ENCODE results near the gene MACROD2. TPM values are rescaled to one million over a fixed set of nuclear protein-coding genes. Genes with fewer than 3 reads are reported as not detected.

Gene MACROD2
- polyA plus RNA-seq, 4 donors: 13.0 to 15.9 (median 14.0) TPM

DNA sequence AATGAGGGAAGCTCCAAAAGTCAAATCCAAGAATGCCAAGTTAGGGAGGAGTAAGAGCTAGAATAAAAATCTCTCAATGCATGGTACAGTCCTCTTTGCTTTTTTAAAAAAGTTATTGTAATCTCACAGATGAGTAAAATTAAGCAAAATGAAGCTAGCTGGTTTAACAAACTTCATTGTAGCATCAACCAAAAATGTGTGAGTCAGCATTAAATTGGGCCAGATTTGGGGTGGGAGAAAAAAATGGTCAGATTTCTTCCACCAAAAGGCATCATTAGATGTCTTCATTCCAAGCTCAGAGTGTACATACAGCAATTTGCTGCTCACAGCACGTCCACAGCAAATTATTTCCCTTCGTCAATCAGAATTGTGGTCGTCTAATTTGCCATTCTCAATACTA, 783.6 kb downstream of the MACROD2 start:
- DNase-seq (ENCODE audit: low read depth in 4 of 4, low spot score in 2 of 4): no peak

- DNase-seq (ENCODE audit: low read depth in 4 of 4, low spot score in 2 of 4): no peak
These were observed 785.2 kb downstream of the MACROD2 start for GRCh38 chr20:14780508-14780907.

DNA sequence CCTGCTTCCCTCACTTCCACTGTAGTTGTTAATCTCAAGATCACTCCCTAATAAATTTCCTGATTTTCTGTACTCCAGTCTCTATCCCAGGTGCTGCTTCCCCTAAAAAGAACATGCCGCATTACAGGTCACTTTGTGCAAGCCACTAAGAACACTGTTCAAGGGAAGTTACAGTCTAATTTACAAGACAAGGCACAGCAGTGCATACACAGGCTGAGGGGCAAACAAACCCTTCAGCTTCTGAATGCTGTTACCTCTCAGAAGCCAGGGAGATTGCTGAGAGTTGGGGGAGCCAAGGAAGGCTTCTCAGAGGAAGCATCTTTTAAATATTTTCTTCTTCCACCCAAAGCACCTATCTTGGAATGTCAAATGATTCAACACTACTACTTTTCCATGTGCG, 787.4 kb downstream of the MACROD2 start:
- DNase-seq (ENCODE audit: low read depth in 4 of 4, low spot score in 2 of 4): no peak

DNA sequence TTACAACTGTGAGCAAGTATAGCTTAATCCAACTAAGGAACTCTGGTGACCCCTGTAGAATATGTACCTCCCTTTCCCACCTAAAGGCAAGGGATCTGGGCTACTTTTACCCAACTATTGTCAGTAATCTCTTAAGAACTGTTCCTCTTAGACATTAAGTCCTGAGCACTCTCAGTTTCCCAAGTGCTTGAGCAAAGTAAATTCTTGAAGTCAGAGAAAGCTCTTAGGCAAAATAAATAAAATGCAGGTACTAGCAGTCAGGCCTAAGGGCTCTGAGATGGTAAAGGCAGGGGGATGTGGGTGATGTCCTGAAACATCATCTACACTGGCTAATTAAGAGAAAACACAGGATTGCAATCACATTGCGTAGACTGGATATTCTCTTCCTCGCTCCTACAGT, 788.5 kb downstream of the MACROD2 start:
- DNase-seq (ENCODE audit: low read depth in 4 of 4, low spot score in 2 of 4): no peak

DNA sequence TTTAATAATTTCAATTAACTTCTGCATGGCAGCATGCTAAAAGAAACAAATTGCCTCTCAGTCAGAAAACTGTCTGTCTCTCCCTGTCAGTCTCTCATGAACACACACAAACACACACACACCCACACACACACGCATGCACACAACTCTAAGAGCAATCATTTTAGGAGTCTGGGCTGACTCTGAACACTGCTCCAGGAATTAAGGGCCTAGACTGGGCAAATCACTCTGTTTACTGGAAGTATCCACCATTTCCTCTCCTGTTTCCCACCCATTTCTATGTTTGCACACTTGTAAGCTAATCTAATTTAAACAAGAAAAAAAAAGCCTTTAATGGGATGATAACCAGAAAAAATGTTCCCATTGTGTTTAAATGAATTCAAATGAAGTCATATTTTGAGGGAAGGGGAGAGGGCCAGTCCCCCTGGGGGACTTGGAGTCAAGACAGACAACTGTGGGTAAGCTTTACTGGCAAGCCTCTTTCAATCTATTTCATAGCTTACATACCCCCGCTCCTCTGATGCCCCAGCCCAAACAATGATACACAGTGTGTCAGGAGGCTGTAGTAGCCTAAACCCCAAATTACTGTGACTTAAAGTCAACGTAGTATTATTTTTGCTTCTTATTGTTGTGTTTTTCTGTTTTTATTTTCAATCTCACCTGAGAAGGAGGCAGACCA, 789.9 kb downstream of the MACROD2 start:
- DNase-seq (ENCODE audit: low read depth in 4 of 4, low spot score in 2 of 4): no peak

DNA sequence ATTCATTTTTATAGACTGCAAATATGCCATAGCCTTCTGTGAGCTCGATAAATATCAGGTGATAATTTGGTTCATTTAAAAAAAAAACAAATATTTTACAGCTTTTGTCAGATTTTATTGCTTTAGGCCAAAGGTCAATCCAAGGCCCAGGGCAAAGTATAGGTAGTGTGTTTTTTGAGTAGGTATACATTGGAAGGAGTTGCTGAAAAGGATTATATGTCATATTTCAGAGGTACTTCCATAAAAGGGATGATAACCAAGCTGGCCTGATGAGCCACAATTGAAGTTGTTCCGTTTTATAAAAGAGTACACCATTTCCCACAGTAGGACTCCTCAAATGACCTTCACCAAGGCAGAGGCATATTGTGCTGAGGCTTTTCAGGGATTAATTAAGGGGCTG, 794.9 kb downstream of the MACROD2 start:
- DNase-seq (ENCODE audit: low read depth in 4 of 4, low spot score in 2 of 4): no peak

DNA sequence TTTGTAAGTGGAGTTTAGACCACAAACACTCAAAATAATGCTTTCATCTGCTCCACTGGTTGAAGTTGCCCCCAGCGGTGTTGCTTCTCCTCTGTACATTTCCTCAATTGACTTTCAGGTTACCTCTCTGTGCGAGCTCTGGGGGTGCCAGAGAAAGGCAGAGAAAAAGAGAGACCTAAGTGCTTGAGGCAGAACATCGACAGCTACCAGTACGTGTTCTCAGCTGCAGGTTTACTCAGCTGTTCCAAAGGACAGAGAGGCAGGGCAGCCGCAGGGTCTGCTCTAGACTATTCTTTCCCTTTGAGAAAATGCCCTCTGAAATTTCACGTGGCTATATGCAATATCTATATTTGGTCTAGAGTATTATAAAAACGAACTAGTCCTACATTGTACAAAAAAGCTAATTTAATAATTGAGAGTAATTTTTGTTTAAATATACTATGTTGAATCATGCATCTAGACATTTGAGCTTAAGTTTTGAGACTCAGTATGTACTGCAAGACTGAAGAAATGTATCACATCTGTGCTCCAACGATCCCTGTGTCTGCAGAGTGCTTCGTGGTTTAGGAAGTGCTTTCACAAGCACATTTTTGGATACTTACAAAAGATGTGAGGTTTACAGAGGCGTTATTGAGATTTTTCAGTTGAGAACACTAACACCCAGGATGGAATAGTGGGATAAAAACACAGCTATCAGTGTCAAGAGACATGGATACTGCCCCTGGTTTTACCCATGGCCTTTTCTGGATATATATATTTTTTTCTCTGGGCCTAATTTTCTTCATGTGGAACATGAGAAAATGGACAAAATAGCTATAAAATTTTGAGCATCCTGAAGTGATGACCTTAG, 795.7 kb downstream of the MACROD2 start:
- DNase-seq (ENCODE audit: low read depth in 4 of 4, low spot score in 2 of 4): no peak

DNA sequence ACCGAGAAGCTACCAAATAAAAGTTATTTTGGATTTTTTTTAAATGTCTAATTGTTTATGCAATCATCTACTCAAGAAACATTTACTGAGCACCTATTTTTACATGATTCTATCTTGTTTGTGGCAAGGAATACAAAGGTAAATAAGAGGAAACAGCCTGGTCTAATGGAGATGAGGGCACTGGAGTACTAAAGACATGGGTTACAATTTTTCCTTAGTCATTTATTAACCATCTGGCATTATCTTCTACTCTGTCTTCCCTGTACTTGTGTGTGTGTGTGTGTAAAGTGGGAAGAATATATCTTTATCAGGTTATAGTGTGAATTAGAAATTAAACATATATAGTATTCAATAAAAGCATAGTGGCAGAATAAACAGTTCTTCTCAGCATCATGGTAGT, 797.6 kb downstream of the MACROD2 start:
- DNase-seq (ENCODE audit: low read depth in 4 of 4, low spot score in 2 of 4): no peak

- DNase-seq (ENCODE audit: low read depth in 4 of 4, low spot score in 2 of 4): no peak
These were observed 804.4 kb downstream of the MACROD2 start for GRCh38 chr20:14799545-14800216.

GRCh38 chr20:14800707-14801425, 805.5 kb downstream of the MACROD2 start:
- no peak for DNase-seq (ENCODE audit: low read depth in 4 of 4, low spot score in 2 of 4)

- DNase-seq (ENCODE audit: low read depth in 4 of 4, low spot score in 2 of 4): no peak
These were observed 806.4 kb downstream of the MACROD2 start for GRCh38 chr20:14801591-14802325.

DNA sequence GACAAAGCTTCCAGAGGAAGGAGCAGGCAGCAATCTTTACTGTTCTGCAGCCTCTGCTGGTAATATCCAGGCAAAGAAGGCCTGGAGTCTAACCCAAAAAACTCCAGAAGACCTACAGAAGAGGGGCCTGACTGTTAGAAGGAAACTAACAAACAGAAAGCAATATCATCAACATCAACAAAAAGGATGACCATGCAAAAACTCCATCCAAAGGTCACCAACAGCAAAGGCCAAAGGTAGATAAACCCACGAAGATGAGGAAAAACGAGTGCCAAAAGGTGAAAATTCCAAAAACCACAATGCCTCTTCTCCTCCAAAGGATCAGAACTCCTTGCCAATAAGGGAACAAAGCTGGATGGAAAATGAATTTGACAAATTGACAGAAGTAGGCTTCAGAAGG, 811.9 kb downstream of the MACROD2 start:
- no peak for DNase-seq (ENCODE audit: low read depth in 4 of 4, low spot score in 2 of 4)

DNA sequence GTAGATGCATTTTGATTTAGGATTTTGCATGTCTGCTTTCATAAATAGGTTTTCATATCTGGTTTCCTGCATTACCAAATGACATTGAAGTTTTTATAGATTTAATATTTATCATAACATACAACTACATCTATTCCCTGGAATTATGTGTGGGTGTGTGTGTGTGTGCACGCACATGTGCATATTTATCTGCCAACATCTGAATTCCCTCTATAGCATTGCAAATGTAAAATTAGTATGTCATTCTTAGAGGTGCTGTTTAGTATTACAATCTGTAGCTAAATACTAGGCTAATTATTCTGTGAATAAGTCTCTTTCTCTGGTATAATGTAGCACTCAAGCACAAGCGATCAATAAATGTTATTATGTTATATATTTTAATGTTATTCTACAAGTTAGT, 820.0 kb downstream of the MACROD2 start:
- no peak for DNase-seq (ENCODE audit: low read depth in 4 of 4, low spot score in 2 of 4)

GRCh38 chr20:14816471-14816870, 821.2 kb downstream of the MACROD2 start:
- DNase-seq (ENCODE audit: low read depth in 4 of 4, low spot score in 2 of 4): no peak

- peak in 1 of 4 donors; percentile 15 for DNase-seq (ENCODE audit: low read depth in 4 of 4, low spot score in 2 of 4)
These were observed 821.8 kb downstream of the MACROD2 start for GRCh38 chr20:14817101-14817500.

DNA sequence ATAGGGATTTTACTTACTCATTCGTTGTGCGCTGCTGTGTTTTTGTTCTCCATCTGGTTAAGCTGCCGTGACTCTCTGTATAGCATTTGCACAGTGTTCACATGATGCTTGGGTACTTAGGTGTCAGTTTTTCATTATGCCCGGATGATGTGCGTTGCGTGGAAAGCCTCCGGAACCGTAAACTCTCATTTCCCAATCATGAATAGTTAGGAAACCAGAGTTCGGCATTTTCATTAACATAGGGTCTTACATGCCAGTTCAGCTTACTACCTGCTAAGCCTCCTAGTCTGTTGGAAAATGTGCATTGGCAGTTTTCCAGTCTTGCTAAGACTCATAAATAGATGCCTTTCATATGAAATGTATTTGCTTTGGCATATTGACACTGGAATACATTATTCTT, 825.5 kb downstream of the MACROD2 start:
- DNase-seq (ENCODE audit: low read depth in 4 of 4, low spot score in 2 of 4): no peak

DNA sequence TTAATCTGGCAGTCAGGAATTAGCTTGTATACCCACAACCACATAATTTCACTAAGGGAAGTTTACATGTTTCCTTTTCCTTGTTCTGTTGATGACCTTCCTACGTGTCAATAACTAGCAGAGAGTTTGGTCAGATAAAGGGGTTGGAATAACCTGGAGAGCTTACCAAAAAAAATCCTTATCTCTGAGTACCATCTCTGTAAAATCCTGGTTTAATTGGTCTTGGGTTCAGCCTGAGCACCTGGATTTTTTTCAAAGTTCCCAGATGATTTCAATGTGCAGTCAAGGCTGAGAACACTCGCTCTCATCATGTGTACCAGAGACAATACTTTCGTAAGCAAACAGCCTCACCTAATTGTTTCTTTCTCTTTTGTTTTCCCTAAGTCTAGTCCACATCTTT, 825.9 kb downstream of the MACROD2 start:
- DNase-seq (ENCODE audit: low read depth in 4 of 4, low spot score in 2 of 4): no peak

DNA sequence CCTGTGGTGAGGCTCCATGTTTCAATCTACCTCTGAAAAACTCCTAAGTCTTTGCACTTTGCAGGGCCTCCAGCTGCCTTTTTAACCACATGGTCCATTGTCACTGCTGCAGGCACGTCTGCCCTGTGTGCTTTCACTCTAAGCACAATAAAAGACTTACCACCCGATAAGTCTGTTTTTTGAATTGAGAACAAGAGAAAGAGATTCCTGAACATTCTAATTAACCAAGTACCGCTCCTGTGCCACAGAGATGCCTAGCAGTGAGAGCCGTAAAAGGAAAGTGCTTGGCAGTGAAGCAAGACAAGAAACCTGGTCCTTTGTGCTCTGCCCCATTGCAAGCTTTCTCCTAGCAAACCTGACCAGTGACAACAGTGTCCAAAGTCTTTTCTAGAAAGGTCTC, 829.7 kb downstream of the MACROD2 start:
- no peak for DNase-seq (ENCODE audit: low read depth in 4 of 4, low spot score in 2 of 4)

GRCh38 chr20:14826543-14827313, 831.4 kb downstream of the MACROD2 start:
- no peak for DNase-seq (ENCODE audit: low read depth in 4 of 4, low spot score in 2 of 4)

All from left renal cortex interstitium (tissue), 4 donors.